ENCODE data around the gene CNTNAP2.

Gene CNTNAP2

GRCh38 chr7:148021507-148022045 lies 1905.0 kb downstream of the CNTNAP2 start:
- H3K9ac ChIP-seq (ENCODE audit: low read depth, low read length): no peak overlapping the region
- ATAC-seq (ENCODE audit: insufficient read depth, low read depth): no peak

GRCh38 chr7:148022832-148023231 lies 1906.2 kb downstream of the CNTNAP2 start:
- H3K27me3 ChIP-seq (ENCODE audit: insufficient read depth, low read length, poor library complexity): no peaks in the 10 kb centered on the region
- H3K4me2 ChIP-seq (ENCODE audit: insufficient read depth, low read length): no peak overlapping the region
- DNase-seq (no peak), ATAC-seq (ENCODE audit: insufficient read depth, low read depth) (no peak)
- H3K9ac ChIP-seq (ENCODE audit: low read depth, low read length): no peak overlapping the region
- no peaks in the 10 kb centered on the region for H3K36me3 ChIP-seq (ENCODE audit: insufficient read depth, low read length)
- no peak overlapping the region for H3K27ac ChIP-seq (ENCODE audit: low read length)
- TF ChIP-seq CTCF (IDR thresholded peaks at IDR 0.05; ENCODE audit: borderline replicate concordance, extremely low read depth, low read length, poor library complexity, severe bottlenecking): no peak
- no peak for TF ChIP-seq EZH2 (IDR thresholded peaks at IDR 0.05; ENCODE audit: borderline replicate concordance, low read depth, low read length, severe bottlenecking)
- no peak overlapping the region for H3K4me3 ChIP-seq (ENCODE audit: low read depth in 1 of 2, low read length in 2 of 2)
- H3K9me3 ChIP-seq (ENCODE audit: insufficient read depth, low read length, severe bottlenecking): no peaks in the 10 kb centered on the region
- no peaks in the 10 kb centered on the region for H3K79me2 ChIP-seq (ENCODE audit: insufficient read depth, low read length)
- H4K20me1 ChIP-seq (ENCODE audit: insufficient read depth, low read length): no peaks in the 10 kb centered on the region
- no peaks in the 10 kb centered on the region for H3K4me1 ChIP-seq (ENCODE audit: insufficient read depth, low read length)
- H2AFZ ChIP-seq (ENCODE audit: low read depth, low read length): no peak overlapping the region

More at GRCh38 chr7:148021507-148022045, 1905.0 kb downstream of the CNTNAP2 start:
- Histone ChIP-seq H3K4me2 (ENCODE audit: insufficient read depth, low read length) (no peak overlapping the region), H3K36me3 (ENCODE audit: insufficient read depth, low read length) (no peaks in the 10 kb centered on the region), H3K27me3 (ENCODE audit: insufficient read depth, low read length, poor library complexity) (no peaks in the 10 kb centered on the region), H3K79me2 (ENCODE audit: insufficient read depth, low read length) (no peaks in the 10 kb centered on the region), H3K4me1 (ENCODE audit: insufficient read depth, low read length) (no peaks in the 10 kb centered on the region), H3K9me3 (ENCODE audit: insufficient read depth, low read length, severe bottlenecking) (no peaks in the 10 kb centered on the region), H3K4me3 (ENCODE audit: low read depth in 1 of 2, low read length in 2 of 2) (no peak overlapping the region), H2AFZ (ENCODE audit: low read depth, low read length) (no peak overlapping the region), H4K20me1 (ENCODE audit: insufficient read depth, low read length) (no peaks in the 10 kb centered on the region), H3K27ac (ENCODE audit: low read length) (no peak overlapping the region)
- no peak for DNase-seq
- no peak for TF ChIP-seq CTCF (IDR thresholded peaks at IDR 0.05; ENCODE audit: borderline replicate concordance, extremely low read depth, low read length, poor library complexity, severe bottlenecking)
- TF ChIP-seq EZH2 (IDR thresholded peaks at IDR 0.05; ENCODE audit: borderline replicate concordance, low read depth, low read length, severe bottlenecking): no peak

- H3K9me3 ChIP-seq (ENCODE audit: insufficient read depth, low read length, severe bottlenecking): no peaks in the 10 kb centered on the region
- H3K9ac ChIP-seq (ENCODE audit: low read depth, low read length): no peak overlapping the region
- no peaks in the 10 kb centered on the region for H4K20me1 ChIP-seq (ENCODE audit: insufficient read depth, low read length)
- no peak overlapping the region for H3K4me2 ChIP-seq (ENCODE audit: insufficient read depth, low read length)
- H3K4me3 ChIP-seq (ENCODE audit: low read depth in 1 of 2, low read length in 2 of 2): no peak overlapping the region
- H3K79me2 ChIP-seq (ENCODE audit: insufficient read depth, low read length): no peaks in the 10 kb centered on the region
- H3K36me3 ChIP-seq (ENCODE audit: insufficient read depth, low read length): no peaks in the 10 kb centered on the region
- H3K4me1 ChIP-seq (ENCODE audit: insufficient read depth, low read length): no peaks in the 10 kb centered on the region
- no peak for TF ChIP-seq CTCF (IDR thresholded peaks at IDR 0.05; ENCODE audit: borderline replicate concordance, extremely low read depth, low read length, poor library complexity, severe bottlenecking)
- no peak overlapping the region for H2AFZ ChIP-seq (ENCODE audit: low read depth, low read length)
- no peaks in the 10 kb centered on the region for H3K27me3 ChIP-seq (ENCODE audit: insufficient read depth, low read length, poor library complexity)
- H3K27ac ChIP-seq (ENCODE audit: low read length): no peak overlapping the region
- no peak for DNase-seq
- ATAC-seq (ENCODE audit: insufficient read depth, low read depth): no peak
These were observed 1910.1 kb downstream of the CNTNAP2 start for GRCh38 chr7:148026713-148027112.

- no peaks in the 10 kb centered on the region for H3K9me3 ChIP-seq (ENCODE audit: insufficient read depth, low read length, severe bottlenecking)
- no peak overlapping the region for H3K4me2 ChIP-seq (ENCODE audit: insufficient read depth, low read length)
- no peak for ATAC-seq (ENCODE audit: insufficient read depth, low read depth)
- no peak overlapping the region for H3K9ac ChIP-seq (ENCODE audit: low read depth, low read length)
- no peak for DNase-seq
- no peak overlapping the region for H3K4me3 ChIP-seq (ENCODE audit: low read depth in 1 of 2, low read length in 2 of 2)
- no peaks in the 10 kb centered on the region for H3K4me1 ChIP-seq (ENCODE audit: insufficient read depth, low read length)
- no peaks in the 10 kb centered on the region for H4K20me1 ChIP-seq (ENCODE audit: insufficient read depth, low read length)
- H3K27ac ChIP-seq (ENCODE audit: low read length): no peak overlapping the region
- H3K27me3 ChIP-seq (ENCODE audit: insufficient read depth, low read length, poor library complexity): no peaks in the 10 kb centered on the region
- no peaks in the 10 kb centered on the region for H3K79me2 ChIP-seq (ENCODE audit: insufficient read depth, low read length)
- no peak for TF ChIP-seq CTCF (IDR thresholded peaks at IDR 0.05; ENCODE audit: borderline replicate concordance, extremely low read depth, low read length, poor library complexity, severe bottlenecking)
- no peak for TF ChIP-seq EZH2 (IDR thresholded peaks at IDR 0.05; ENCODE audit: borderline replicate concordance, low read depth, low read length, severe bottlenecking)
- no peak overlapping the region for H2AFZ ChIP-seq (ENCODE audit: low read depth, low read length)
- no peaks in the 10 kb centered on the region for H3K36me3 ChIP-seq (ENCODE audit: insufficient read depth, low read length)
These were observed 1911.6 kb downstream of the CNTNAP2 start for GRCh38 chr7:148028165-148028564.
